Heart right ventricle (tissue), 16 donors: ENCODE results near the gene PUSL1. TPM values are rescaled to one million over a fixed set of nuclear protein-coding genes. Genes with fewer than 3 reads are reported as not detected.

Source experiments
- ATAC-seq, 8 donors: fragments of 200-7000 bp; cut with Tn5 transposase; one replicate each; pipeline ENCODE4 v1.9.1; 2020; ENCODE audit warnings: mild to moderate bottlenecking in 8 of 8, moderate library complexity in 8 of 8, moderate number of reproducible peaks in 1 of 8
- DNase-seq, 2 donors: peaks; one replicate each; pipeline ENCODE4 v3.0.0-alpha.2; 2020
- H3K27ac ChIP-seq, 10 donors: fragments of 200-600 bp; sonication (generic) in 2 of 10; one replicate each; pipeline versions ENCODE4 v1.5.0 to v1.8.0; 2020 to 2022; ENCODE audit warnings: mild to moderate bottlenecking in 3 of 10
- H3K27me3 ChIP-seq, 7 donors: fragments of 200-600 bp; one replicate each; pipeline ENCODE4 v1.8.0; 2021 to 2022; ENCODE audit warnings: mild to moderate bottlenecking in 2 of 7
- H3K36me3 ChIP-seq, 9 donors: fragments of 200-600 bp; sonication (generic) in 1 of 9; one replicate each; pipeline versions ENCODE4 v1.5.0 to v1.8.0; 2020 to 2022; ENCODE audit warnings: mild to moderate bottlenecking in 2 of 9
- H3K4me1 ChIP-seq, 9 donors: fragments of 200-600 bp; sonication (generic) in 1 of 9; one replicate each; pipeline versions ENCODE4 v1.5.0 to v1.8.0; 2020 to 2022; ENCODE audit warnings: mild to moderate bottlenecking in 4 of 9
- H3K4me3 ChIP-seq, 10 donors: fragments of 200-600 bp; sonication (generic) in 2 of 10; one replicate each; pipeline versions ENCODE4 v1.5.0 to v1.8.0; 2020 to 2022; ENCODE audit warnings: mild to moderate bottlenecking in 7 of 10, moderate library complexity in 2 of 10
- H3K9me3 ChIP-seq, 11 donors: fragments of 200-600 bp in 10 of 11; sonication (generic) in 2 of 11; one replicate each; pipeline versions ENCODE4 v1.5.0 to v1.8.0; 2013 to 2022; ENCODE audit warnings: mild to moderate bottlenecking in 2 of 11, control low read depth in 1 of 11, moderate library complexity in 1 of 11
- CTCF ChIP-seq, 9 donors: fragments of 200-600 bp; sonication (generic) in 2 of 9; IDR thresholded peaks; one replicate each; pipeline versions ENCODE4 v1.5.0 to v1.8.0; 2021 to 2022; ENCODE audit warnings: antibody characterized with exemption in 9 of 9, mild to moderate bottlenecking in 5 of 9, moderate library complexity in 1 of 9
- WGBS, 2 donors: extraction: QIAGEN DNeasy Blood & Tissue Kit; methylation state at CpG; one replicate each; pipeline ENCODE4 v1.1.7; 2013; ENCODE audit warnings: inconsistent platforms in 1 of 2; 5-methylcytosine and 5-hydroxymethylcytosine counted together
- intact Hi-C, 10 donors: fragments of 100-400 bp; cut with DNase I; formaldehyde crosslinking; loops; one replicate each; pipeline versions ENCODE4 v1.11.1 to v1.14.2; 2022
- polyA plus RNA-seq, 2 donors: library from polyadenylated mRNA; stranded (reverse); fragments of 200-250 nt; gene quantifications; one replicate each; pipeline ENCODE4 v1.2.3, GENCODE V29; 2013
- total RNA-seq, 10 donors: library from RNA; stranded (reverse); fragmentation: NEBNext Ultra II Directional in 3 of 10; extraction: Animal tissue kit (Norgen Biotek cat#: 25700) in 3 of 10; gene quantifications; one replicate each; pipeline versions ENCODE4 v1.2.1 to v1.2.4, GENCODE V29; 2021 to 2023
- donor health status: Arrhythmogenic right ventricular cardiomyopathy.
- donor health status: ischemic (EF 13 %, LVEDD 7.1; RV severe dilation, severe dysfunction).
- donor health status: healthy with polysubstance abuse.
- donor health status: DM: no; HTN: yes; CAD: no.
- donor health status: DM: no; HTN: no; CAD: no.
- donor health status: ischemic (EF 25% LVEDD 6.9; RV normal size, moderate dysfunction).
- donor health status: ischemic (EF 25% LVEDD 5.7; RV mildly dilated, moderate dysfunction).
- donor health status: healthy.
- donor health status: DM: yes; HTN: yes; CAD: no.
- donor health status: Ischemic cardiomyopathy.
- donor health status: ischemic (EF 35%, LVEDD 5.7; RV mildly dilated, moderate dysfunction).
- donor health status: nonischemic (EF 11% LVEDD 7.7; RV severe dilation, severe dysfunction).
- donor health status: DM: yes; HTN: yes; CAD: no.
- donor health status: PGD.
- donor health status: ischemic (EF 29% LVEDD 5.4; RV normal size, mild dysfunction).
- donor health status: nonischemic (EF 23%, LVEDD 6.1; RV moderate dilation, normal function).

Gene PUSL1
- total and polyA plus RNA-seq, 12 donors, result 5.6 to 17.8 (median 9.1) TPM

GRCh38 chr1:1340185-1340584 is 31.8 kb downstream of the PUSL1 start:
- no peaks in the 10 kb centered on the region for H3K9me3 ChIP-seq
- DNase-seq, result no peak
- H3K36me3 ChIP-seq, result peaks cover 0 to 60% (median 9%) of the 10 kb centered on the region in 9 donors
- no peak for ATAC-seq
- no peak overlapping the region for H3K27ac ChIP-seq
- WGBS, 2 donors, result 90 to 92% methylated on average over 22 to 23 of the region's 23 CpGs
- H3K4me3 ChIP-seq, result no peak overlapping the region
- no peak for TF ChIP-seq CTCF (IDR thresholded peaks at IDR 0.05)
- peaks cover under 1 to 21% (median 15%) of the 10 kb centered on the region in 9 donors for H3K4me1 ChIP-seq
- H3K27me3 ChIP-seq, result no peaks in the 10 kb centered on the region
- intact Hi-C loops, result no loop called here

- no peak for DNase-seq
- no peak for TF ChIP-seq CTCF (IDR thresholded peaks at IDR 0.05)
- WGBS, 2 donors, result 93 to 95% methylated on average over 36 of the region's 36 CpGs
- no peak overlapping the region for H3K4me3 ChIP-seq
- peaks cover 0 to 54% (median 9%) of the 10 kb centered on the region in 9 donors for H3K36me3 ChIP-seq
- intact Hi-C loops, result no loop called here
- peaks cover 9 to 29% (median 23%) of the 10 kb centered on the region in 9 donors for H3K4me1 ChIP-seq
- H3K9me3 ChIP-seq, result no peaks in the 10 kb centered on the region
- no peak overlapping the region for H3K27ac ChIP-seq
- H3K27me3 ChIP-seq, result no peaks in the 10 kb centered on the region
- no peak for ATAC-seq
Observed at GRCh38 chr1:1340791-1341548, 32.6 kb downstream of the PUSL1 start.

- Histone ChIP-seq H3K4me3 (no peak overlapping the region), H3K27me3 (no peaks in the 10 kb centered on the region), H3K4me1 (peaks cover 15 to 35% (median 29%) of the 10 kb centered on the region in 9 donors), H3K36me3 (peaks cover 0 to 50% (median 9%) of the 10 kb centered on the region in 9 donors), H3K9me3 (no peaks in the 10 kb centered on the region), H3K27ac (no peak overlapping the region)
- no peak for TF ChIP-seq CTCF (IDR thresholded peaks at IDR 0.05)
- ATAC-seq (no peak), DNase-seq (no peak)
- intact Hi-C loops, result no loop called here
- 94 to 95% methylated on average over 17 of the region's 17 CpGs for WGBS, 2 donors
Observed at GRCh38 chr1:1341549-1342021, 33.2 kb downstream of the PUSL1 start.

- 94 to 97% methylated on average over 21 to 28 of the region's 28 CpGs for WGBS, 2 donors
- H3K36me3 ChIP-seq, result peaks cover 0 to 46% (median 9%) of the 10 kb centered on the region in 9 donors
- no peak overlapping the region for H3K4me3 ChIP-seq
- no peak for ATAC-seq
- DNase-seq, result no peak
- no peaks in the 10 kb centered on the region for H3K27me3 ChIP-seq
- H3K4me1 ChIP-seq, result peaks cover 17 to 40% (median 35%) of the 10 kb centered on the region in 9 donors
- TF ChIP-seq CTCF (IDR thresholded peaks at IDR 0.05), result no peak
- H3K9me3 ChIP-seq, result no peaks in the 10 kb centered on the region
- intact Hi-C loops, result no loop called here
- H3K27ac ChIP-seq, result no peak overlapping the region
Observed at GRCh38 chr1:1342061-1342562, 33.7 kb downstream of the PUSL1 start.
